Kidney glomerular epithelial cell (primary cell): ENCODE data around the gene MT1M.

Experiments
- DNase-seq: peaks from one replicate; lab custom pipeline; 2025; lab: John Stamatoyannopoulos, UW

The MT1M gene

GRCh38 chr16:56628486-56629350, 3.7 kb upstream of the MT1M start:
- DNase-seq: no peak

- no peak for DNase-seq
These were observed 2.9 kb upstream of the MT1M start for GRCh38 chr16:56629531-56629930.

GRCh38 chr16:56630134-56630533, 2.3 kb upstream of the MT1M start:
- no peak for DNase-seq

GRCh38 chr16:56631197-56631596, 1.3 kb upstream of the MT1M start:
- no peak for DNase-seq

DNA sequence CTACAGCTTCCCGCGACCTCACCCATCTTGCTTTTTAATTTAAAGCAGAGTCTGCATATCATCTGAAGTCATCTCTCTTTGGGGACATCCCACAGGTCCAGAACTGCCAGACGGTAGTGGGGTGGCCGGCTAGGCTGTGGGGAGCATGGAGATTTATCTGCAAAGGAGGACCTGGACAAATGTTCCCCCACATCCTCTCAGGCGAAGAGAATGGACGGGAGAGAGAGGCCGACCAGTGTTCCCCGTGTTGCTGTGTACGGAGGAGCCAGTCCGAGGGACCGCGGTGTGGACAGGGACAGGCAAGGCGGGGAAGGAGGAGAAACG, 665 bp upstream of the MT1M start:
- no peak for DNase-seq

DNA sequence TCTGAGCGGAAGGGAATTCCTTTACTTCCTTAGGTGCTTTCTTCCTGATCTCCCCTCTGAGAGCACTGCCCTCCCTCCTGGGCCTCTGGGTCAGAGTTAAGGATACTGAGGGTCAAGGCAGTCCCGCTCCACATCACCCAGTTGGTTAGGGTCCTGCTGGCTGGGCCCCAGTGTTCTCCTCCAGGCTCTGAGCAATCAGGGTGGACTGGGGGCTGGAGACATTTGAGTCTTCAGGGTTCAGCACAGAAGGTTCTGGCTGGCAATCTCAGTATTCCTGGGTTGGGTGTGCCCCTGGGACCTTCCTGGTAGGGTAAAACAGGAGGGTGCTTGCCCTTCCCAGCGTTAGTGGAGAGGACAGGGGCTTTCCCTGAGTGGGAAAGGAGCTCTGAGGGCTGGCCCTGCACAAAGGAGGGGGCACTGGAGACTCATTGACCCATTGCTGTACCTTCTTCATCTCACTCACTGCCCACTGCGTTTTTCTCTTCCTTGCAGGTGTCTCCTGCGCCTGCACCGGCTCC, 448 bp downstream of the MT1M start:
- DNase-seq: no peak

GRCh38 chr16:56633535-56633934, 1.1 kb downstream of the MT1M start:
- no peak for DNase-seq

DNA sequence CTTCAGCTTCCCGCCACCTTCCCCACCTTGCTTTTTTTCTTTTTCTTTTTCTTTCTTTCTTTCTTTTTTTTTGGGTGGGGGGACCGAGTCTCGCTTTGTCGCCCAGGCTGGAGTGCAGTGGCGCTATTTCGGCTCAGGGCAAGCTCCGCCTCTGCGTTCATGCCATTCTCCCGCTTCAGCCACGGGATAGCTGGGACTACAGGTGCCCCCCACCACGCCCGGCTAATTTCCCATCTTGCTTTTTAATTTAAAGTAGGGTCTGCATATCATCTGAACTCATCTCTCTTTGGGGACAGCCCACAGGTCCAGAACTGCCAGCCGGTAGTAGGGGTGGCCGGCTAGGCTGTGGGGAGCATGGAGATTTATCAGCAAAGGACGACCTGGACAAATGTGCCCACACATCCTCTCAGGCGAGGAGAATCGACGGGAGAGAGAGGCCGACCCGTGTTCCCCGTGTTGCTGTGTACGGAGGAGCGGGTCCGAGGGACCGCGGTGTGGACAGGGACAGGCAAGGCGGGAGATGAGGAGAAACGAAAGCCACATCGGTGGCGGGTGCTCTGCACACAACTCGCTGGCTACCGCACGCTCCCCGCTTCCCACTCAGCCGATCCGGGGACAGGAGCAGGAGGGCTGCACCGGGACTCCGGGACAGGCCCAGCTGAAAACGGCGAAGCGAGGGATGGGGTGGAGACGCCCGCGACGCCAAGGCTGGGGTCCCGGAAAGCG, 2.4 kb downstream of the MT1M start:
- DNase-seq: no peak

DNA sequence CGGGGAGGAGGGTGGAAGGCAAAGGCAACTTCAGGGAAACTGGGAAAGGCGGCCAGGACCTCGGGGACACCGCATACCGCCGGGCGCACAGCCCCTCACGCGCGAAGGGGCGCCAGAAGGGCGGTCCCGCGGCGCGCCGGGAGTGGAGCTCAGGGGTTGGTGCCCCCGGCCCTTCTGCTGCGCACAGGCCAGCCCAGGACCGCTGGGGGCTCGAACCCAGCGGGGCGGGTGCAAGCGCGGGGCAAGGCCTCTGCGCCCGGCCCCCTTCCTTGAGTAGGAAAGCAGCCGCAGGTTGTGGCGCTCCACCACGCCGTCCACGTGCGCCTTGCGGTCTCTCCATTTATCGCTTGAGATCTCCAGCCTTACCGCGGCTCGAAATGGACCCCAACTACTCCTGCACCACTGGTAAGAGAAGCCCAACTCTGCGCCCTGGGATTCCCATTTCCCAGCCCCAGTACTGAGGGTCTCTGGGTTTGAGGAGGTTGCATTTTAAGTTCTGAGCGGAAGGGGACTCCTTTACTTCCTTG, 3.0 kb downstream of the MT1M start:
- no peak for DNase-seq

- DNase-seq: no peak
These were observed 4.4 kb downstream of the MT1M start for GRCh38 chr16:56636616-56637413.

GRCh38 chr16:56637814-56638750, 5.6 kb downstream of the MT1M start, which contains the start of gene MT1A:
Gene MT1A (plus strand): TSS chr16:56638666. CDS start chr16:56638739, 73 bp downstream.
- DNase-seq: no peak

- DNase-seq: no peak
These were observed 6.6 kb downstream of the MT1M start for GRCh38 chr16:56639045-56639444.

DNA sequence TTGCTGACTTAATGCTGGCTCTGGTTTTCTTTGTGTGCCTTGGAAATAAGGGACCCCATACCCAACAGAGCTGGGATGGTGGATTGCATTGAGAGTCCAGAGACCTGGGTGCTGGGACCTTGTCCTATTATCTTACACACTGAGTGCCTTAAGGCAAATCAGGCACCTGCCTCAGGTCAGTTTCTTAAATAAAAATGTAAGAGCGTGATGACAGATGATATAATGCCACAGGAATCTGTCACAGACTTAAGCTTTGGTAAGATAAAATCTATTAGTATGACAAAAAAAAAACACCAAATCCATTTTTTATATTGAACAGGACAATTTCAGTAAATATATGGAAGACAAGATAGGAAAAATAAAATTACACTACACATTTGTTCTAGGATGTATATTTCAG, 7.6 kb downstream of the MT1M start:
- no peak for DNase-seq

DNA sequence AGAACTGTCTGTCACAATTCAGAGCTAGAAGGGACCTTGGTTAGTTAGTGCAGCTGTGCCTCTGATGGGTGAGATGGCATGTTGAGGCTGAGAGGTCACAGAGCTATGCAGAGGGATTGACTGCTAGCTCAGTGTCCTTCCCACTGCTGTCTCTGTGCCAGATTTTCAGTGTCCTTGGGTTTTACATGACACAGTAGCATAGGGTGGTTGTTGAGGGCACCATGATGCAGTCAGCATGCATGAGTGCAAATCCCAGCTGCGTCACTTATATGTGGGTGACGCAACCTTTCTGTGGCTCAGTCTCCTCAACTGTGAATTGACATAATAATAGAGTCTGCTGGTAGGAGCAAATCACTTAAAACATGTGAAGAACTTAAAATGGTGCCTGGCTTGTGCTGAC, 8.7 kb downstream of the MT1M start:
- no peak for DNase-seq

DNA sequence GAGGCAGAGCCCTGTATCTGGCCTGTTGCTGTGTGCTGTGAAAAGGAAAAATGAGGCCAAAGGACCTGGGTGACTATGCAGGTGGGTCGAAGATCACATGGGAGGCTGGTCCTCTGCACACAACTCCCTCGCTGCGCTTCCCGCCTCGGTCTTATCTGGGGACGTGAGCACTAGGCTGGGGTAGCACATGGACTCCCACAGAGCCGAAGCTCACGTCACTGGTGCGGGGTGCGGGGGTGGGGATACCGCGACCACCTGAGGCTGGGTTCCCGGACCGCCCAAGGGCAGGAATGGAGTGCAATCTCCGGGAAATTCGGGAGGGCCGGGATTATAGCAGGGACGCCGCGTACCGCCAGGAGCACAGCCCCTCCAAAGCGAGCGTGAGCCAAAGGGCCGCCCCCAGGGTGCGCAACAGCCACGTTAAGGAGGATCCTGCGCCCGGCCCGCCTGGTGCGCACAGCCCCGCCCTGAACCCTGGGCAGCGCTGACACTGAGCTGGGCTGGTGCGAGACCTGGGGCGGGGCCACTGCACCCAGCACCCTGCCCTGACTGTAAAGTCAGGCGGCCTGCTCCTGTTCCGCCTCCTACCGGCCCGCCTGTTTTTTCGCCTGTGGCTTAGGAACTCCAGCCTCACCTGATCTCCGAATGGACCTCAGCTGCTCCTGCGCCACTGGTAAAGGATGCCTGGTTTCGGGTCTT, 10.8 kb downstream of the MT1M start:
- DNase-seq: peak; percentile 53

DNA sequence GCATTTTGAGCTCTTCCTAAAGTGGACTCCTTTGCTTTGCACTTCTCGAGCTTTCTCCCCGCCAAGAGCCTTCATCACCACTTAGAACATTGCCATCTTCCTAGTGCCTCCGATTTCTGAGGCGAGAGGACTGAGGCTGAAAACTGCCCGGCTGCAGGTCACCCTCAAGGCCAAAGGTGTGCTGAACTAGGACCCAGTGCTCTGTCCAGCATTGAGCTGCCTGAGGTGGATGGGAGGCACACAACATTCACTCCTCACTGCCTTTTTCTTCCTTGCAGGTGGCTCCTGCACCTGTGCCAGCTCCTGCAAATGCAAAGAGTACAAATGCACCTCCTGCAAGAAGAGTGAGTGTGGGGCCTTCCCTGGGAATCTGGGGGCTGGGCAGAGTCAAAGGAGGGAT, 11.4 kb downstream of the MT1M start:
- DNase-seq: no peak

- DNase-seq: no peak
These were observed 12.9 kb downstream of the MT1M start for GRCh38 chr16:56645311-56645710.

DNA sequence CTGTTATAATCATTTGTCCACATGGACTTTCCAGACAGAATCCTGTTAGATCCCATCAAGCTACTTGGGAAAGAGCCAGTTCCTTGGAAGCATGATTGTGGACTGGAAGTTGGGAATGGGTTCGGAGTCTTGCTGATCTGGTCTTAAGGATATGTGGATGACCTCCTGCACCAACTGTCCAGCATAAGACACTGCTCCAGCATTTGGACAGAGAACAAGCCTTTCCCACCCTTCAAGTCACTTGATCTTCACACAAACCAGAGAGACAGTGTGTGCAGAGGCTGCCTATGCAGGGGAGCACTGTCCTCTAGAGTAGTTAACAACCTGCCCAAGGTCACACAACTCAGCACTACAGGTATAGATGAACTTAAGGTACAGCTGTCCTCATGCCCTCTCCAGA, 13.4 kb downstream of the MT1M start:
- DNase-seq: no peak

GRCh38 chr16:56647641-56648431, 15.4 kb downstream of the MT1M start:
- no peak for DNase-seq

DNA sequence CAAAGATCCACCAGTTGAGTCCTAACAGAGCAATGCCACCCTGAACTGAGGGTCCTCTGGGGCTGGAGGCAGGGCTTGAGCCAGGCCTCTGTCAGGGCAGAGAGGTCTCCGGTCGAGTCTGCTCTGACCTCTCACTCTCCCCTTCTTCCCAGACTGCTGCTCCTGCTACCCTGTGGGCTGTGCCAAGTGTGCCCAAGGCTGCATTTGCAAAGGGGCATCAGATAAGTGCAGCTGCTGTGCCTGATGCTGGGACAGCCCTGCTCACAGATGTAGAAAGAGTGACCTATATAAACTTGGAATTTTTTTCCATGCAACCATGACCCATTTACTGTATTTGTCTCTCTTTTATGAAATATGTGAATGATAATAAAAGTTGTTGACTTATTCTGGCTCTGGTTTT, 16.8 kb downstream of the MT1M start:
- no peak for DNase-seq
